A673 (cell line): ENCODE data around the gene ARSG. TPM values are rescaled to one million over a fixed set of nuclear protein-coding genes. Genes with fewer than 3 reads are reported as not detected.

ENCODE experiments used
- BruUV-seq: library from RNA; stranded (reverse); fragments of 400-500 nt; replicated peaks from 2 replicates; lab custom pipeline; 2021; lab: Mats Ljungman, UMichigan
- CTCF ChIA-PET: fragments of 300-600 bp; sonication (Branson Sonifier 250); formaldehyde crosslinking; loops from one replicate; lab custom pipeline; 2022; ENCODE audit warnings: antibody characterized with exemption; lab: Charles Lee
- POLR2A ChIA-PET: fragments of 300-600 bp; sonication (Branson Sonifier 250); formaldehyde crosslinking; loops from one replicate; lab custom pipeline; 2022; ENCODE audit warnings: antibody characterized with exemption; ENCODE audit not compliant: low non-redundant PET; lab: Charles Lee
- DNase-seq: peaks from one replicate; pipeline ENCODE4 v3.0.0-alpha.2; 2015; ENCODE audit warnings: low spot score
- H3K27ac ChIP-seq: fragments of 200-600 bp; sonication (generic); 2 replicates; pipeline ENCODE4 v1.5.1; 2016; ENCODE audit warnings: mixed run types, low read depth, mild to moderate bottlenecking, mixed read lengths, antibody characterized with exemption, low read length; ENCODE audit not compliant: poor library complexity, severe bottlenecking
- H3K27me3 ChIP-seq: fragments of 200-600 bp; sonication (generic); replicated peaks from 2 replicates; pipeline ENCODE4 v1.6.1; 2017; ENCODE audit warnings: mixed run types, low read depth, mild to moderate bottlenecking, mixed read lengths, antibody characterized with exemption, low read length; ENCODE audit not compliant: insufficient read depth, poor library complexity
- H3K36me3 ChIP-seq: fragments of 200-600 bp; sonication (generic); 2 replicates; pipeline ENCODE4 v1.6.1; 2016; ENCODE audit warnings: mixed run types, mild to moderate bottlenecking, mixed read lengths, antibody characterized with exemption, low read length; ENCODE audit not compliant: insufficient read depth, poor library complexity, severe bottlenecking
- H3K4me1 ChIP-seq: fragments of 200-600 bp; sonication (generic); 2 replicates; pipeline ENCODE4 v1.6.1; 2017; ENCODE audit warnings: mixed run types, mild to moderate bottlenecking, mixed read lengths, antibody characterized with exemption, low read length; ENCODE audit not compliant: insufficient read depth, poor library complexity, severe bottlenecking
- H3K4me3 ChIP-seq: fragments of 200-600 bp; sonication (generic); 2 replicates; pipeline ENCODE4 v1.5.1; 2016; ENCODE audit warnings: low read depth, mixed run types, mild to moderate bottlenecking, mixed read lengths, low read length; ENCODE audit not compliant: poor library complexity, severe bottlenecking
- H3K9me3 ChIP-seq: fragments of 200-600 bp; sonication (generic); 2 replicates; pipeline ENCODE4 v1.6.1; 2016; ENCODE audit warnings: mixed run types, low read depth, mild to moderate bottlenecking, mixed read lengths, antibody characterized with exemption, low read length; ENCODE audit not compliant: poor library complexity, severe bottlenecking
- EZH2 ChIP-seq: fragments of 200-600 bp; sonication (generic); IDR thresholded peaks from 2 replicates; pipeline ENCODE4 v1.6.1; 2017; ENCODE audit warnings: borderline replicate concordance, low read depth, mild to moderate bottlenecking, mixed read lengths, antibody characterized with exemption, low read length; ENCODE audit not compliant: poor library complexity, severe bottlenecking
- intact Hi-C: fragments of 100-400 bp; cut with micrococcal nuclease; formaldehyde crosslinking; loops from one replicate; pipeline ENCODE4 v1.10.0; 2022; ENCODE audit not compliant: unreplicated experiment
- total RNA-seq: library from RNA; stranded (reverse); gene quantifications from 2 replicates; pipeline ENCODE4 v1.2.3, GENCODE V29; 2021
- TF ChIP-seq, protein P1 (sequence below): fragments of 300-800, 200-600 bp; sonication (generic); conservative IDR thresholded peaks from 2 replicates; pipeline ENCODE4 v1.5.1; 2017; ENCODE audit warnings: low read depth, mild to moderate bottlenecking, antibody characterized with exemption, low read length, moderate library complexity, mixed read lengths

Gene ARSG
- total RNA-seq, 1 experiment from 2014 or later: 1.0 TPM

DNA sequence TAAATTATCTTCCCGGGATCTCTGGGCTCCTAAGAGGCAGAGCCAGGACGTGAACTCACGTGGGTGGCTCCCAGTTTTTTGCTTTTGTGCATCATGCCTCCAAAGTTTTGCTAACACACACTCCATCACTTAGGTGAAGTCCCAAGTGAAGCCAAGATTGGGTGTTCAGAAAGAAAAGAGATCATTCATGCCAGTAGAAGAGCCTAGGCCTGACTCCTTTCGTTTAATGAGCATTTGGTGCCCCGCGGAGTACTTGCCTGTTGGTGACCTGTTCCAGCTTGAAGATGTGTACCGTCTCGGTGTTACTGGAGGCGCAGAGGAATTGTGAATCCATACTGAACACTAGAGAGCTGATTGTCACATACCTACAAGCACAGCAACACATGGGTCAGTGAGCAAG is 141.9 kb downstream of the ARSG start:
- H3K4me1 ChIP-seq: no peaks in the 10 kb centered on the region
- no peak overlapping the region for H3K27ac ChIP-seq
- intact Hi-C loops: no loop called here
- no peak for DNase-seq
- POLR2A ChIA-PET: no interaction called here
- no TSS peak for BruUV-seq
- no peak for TF ChIP-seq EZH2
- TF ChIP-seq, protein P1, sequence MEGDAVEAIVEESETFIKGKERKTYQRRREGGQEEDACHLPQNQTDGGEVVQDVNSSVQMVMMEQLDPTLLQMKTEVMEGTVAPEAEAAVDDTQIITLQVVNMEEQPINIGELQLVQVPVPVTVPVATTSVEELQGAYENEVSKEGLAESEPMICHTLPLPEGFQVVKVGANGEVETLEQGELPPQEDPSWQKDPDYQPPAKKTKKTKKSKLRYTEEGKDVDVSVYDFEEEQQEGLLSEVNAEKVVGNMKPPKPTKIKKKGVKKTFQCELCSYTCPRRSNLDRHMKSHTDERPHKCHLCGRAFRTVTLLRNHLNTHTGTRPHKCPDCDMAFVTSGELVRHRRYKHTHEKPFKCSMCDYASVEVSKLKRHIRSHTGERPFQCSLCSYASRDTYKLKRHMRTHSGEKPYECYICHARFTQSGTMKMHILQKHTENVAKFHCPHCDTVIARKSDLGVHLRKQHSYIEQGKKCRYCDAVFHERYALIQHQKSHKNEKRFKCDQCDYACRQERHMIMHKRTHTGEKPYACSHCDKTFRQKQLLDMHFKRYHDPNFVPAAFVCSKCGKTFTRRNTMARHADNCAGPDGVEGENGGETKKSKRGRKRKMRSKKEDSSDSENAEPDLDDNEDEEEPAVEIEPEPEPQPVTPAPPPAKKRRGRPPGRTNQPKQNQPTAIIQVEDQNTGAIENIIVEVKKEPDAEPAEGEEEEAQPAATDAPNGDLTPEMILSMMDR: no peak
- H3K27me3 ChIP-seq: no peaks in the 10 kb centered on the region
- CTCF ChIA-PET: no interaction called here
- H3K36me3 ChIP-seq: no peaks in the 10 kb centered on the region
- H3K4me3 ChIP-seq: no peak overlapping the region
- no peaks in the 10 kb centered on the region for H3K9me3 ChIP-seq

DNA sequence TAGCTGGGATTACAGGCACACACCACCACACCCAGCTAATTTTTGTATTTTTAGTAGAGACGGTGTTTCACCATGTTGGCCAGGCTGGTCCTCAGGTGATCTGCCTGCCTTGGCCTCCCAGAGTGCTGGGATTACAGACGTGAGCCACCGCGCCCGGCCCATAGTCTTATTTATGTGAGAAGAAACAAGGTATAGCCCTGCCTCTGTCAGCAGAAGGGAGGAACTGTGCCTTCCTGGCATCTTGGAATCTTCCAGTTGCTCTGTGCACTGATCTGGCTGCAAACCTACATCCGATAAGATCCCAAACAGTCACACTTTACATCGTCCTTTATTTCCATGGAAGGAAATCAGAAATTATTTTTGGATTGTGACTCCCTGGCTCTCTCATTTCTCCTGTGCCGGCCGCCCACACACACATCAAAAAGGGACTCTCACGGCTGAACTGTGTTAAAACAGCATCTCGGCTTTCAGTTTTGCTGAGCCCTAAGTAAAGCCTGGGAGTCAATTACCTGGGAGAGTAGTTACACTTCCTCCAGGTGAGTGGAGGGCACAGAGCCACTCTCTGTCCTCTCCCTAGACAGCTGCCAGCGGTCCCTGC is 142.7 kb downstream of the ARSG start:
- H3K36me3 ChIP-seq: no peaks in the 10 kb centered on the region
- DNase-seq: no peak
- no TSS peak for BruUV-seq
- POLR2A ChIA-PET: no interaction called here
- H3K4me1 ChIP-seq: no peaks in the 10 kb centered on the region
- no peak overlapping the region for H3K4me3 ChIP-seq
- CTCF ChIA-PET: no interaction called here
- TF ChIP-seq, protein P1: no peak
- no peak for TF ChIP-seq EZH2
- intact Hi-C loops: no loop called here
- H3K27ac ChIP-seq: no peak overlapping the region
- no peaks in the 10 kb centered on the region for H3K9me3 ChIP-seq
- no peaks in the 10 kb centered on the region for H3K27me3 ChIP-seq

DNA sequence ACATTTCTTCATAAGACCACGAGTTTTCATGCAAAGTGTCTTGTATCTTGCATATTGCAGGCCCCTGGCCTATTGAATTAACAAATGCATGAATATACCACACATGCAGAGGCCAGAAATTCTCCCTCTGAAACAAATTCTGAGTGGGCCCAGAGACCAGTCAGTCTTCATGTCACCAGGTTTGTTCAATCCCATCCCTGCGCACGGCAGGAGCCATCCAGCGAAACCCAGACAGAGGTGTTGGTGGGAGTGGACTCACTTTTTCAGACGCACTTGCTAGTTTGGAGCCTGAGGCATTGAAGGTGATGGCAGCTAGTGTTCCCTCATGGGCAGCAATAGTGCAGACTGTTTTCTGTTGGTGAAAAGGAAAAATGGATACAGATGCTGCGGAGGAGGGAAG is 144.1 kb downstream of the ARSG start:
- no peaks in the 10 kb centered on the region for H3K4me1 ChIP-seq
- intact Hi-C loops: loop anchor here (5.0 kb wide), 1 partner anchor 83 kb away; no protein-coding TSS in a partner anchor
- ChIA-PET CTCF (interaction anchor here (0.6 to 1.4 kb wide), 2 partner anchors 22 to 31 kb away, joined by 3 to 8 read pairs; partner anchors contain the start of gene WIPI1), POLR2A (no interaction called here)
- H3K36me3 ChIP-seq: no peaks in the 10 kb centered on the region
- no peaks in the 10 kb centered on the region for H3K9me3 ChIP-seq
- H3K4me3 ChIP-seq: no peak overlapping the region
- no peaks in the 10 kb centered on the region for H3K27me3 ChIP-seq
- no peak overlapping the region for H3K27ac ChIP-seq
- BruUV-seq: no TSS peak
- no peak for DNase-seq
- TF ChIP-seq EZH2: no peak
- TF ChIP-seq, protein P1: no peak
